Heart left ventricle (tissue), 13 donors: ENCODE measurements around the gene TSPAN11.

ENCODE experiments used
- CTCF ChIP-seq, 12 donors: fragments of 200-600 bp; sonication (generic) in 4 of 12; IDR thresholded peaks; one replicate each; pipeline versions ENCODE4 v1.5.0 to v1.8.0; 2018 to 2022; ENCODE audit warnings: antibody characterized with exemption in 12 of 12, mild to moderate bottlenecking in 5 of 12
- POLR2A ChIP-seq, 2 donors: fragments of 450-650 bp; IDR thresholded peaks; one replicate each; pipeline ENCODE4 v1.6.1; 2017; ENCODE audit warnings: antibody characterized with exemption in 2 of 2, mild to moderate bottlenecking in 2 of 2, moderate library complexity in 2 of 2
- donor health status: ischemic (EF 13 %, LVEDD 7.1; RV severe dilation, severe dysfunction).
- donor health status: DM: no; HTN: yes; CAD: no.
- donor health status: DM: no; HTN: no; CAD: no.
- donor health status: ischemic (EF 25% LVEDD 6.9; RV normal size, moderate dysfunction).
- donor health status: ischemic (EF 25% LVEDD 5.7; RV mildly dilated, moderate dysfunction).
- donor health status: ischemic (EF 35%, LVEDD 5.7; RV mildly dilated, moderate dysfunction).
- donor health status: nonischemic (EF 11% LVEDD 7.7; RV severe dilation, severe dysfunction).
- donor health status: DM: yes; HTN: yes; CAD: no.
- donor health status: PGD.
- donor health status: ischemic (EF 29% LVEDD 5.4; RV normal size, mild dysfunction).
- donor health status: nonischemic (EF 23%, LVEDD 6.1; RV moderate dilation, normal function).

DNA sequence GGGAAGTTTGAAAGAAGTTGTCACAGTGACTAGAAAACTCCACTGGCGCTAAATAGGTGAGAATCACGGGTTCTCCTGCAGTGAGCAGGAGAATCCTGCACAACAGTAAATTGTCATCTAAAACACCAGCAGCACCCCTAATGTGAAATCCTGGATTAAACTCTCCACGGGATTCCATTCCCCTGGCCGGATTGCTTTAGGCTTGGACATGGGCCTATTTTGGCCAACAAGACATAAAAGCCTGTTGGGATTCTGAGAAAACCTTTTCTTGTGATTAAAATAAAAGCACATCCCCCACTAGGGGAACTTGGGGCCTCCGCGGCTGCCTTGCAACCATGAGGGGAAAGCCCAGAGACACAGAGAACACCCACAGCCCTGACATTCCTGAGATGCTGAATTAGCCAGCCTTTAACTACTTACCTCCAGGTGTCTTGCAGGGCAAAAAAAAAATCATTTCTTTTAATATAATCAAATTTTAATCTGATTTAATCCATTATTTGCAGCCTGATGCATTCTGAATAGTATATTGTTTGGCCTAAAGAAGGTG, 21.0 kb upstream of the TSPAN11 start:
- TF ChIP-seq CTCF (IDR thresholded peaks at IDR 0.05) (no peak), POLR2A (IDR thresholded peaks at IDR 0.05) (no peak)
